ENCODE data around the gene DNAJC27. TPM values are rescaled to one million over a fixed set of nuclear protein-coding genes. Genes with fewer than 3 reads are reported as not detected.

The DNAJC27 gene
- total and polyA plus RNA-seq, 2 experiments from 2014 or later, result 1.3 to 2.9 TPM

- no peak for DNase-seq
- no peaks in the 10 kb centered on the region for H3K27me3 ChIP-seq (replicated peaks; ENCODE audit: insufficient read depth)
- H2AFZ ChIP-seq, result no peak overlapping the region
- no peaks in the 10 kb centered on the region for H3K9me2 ChIP-seq (ENCODE audit: insufficient read depth)
- H3K4me1 ChIP-seq (ENCODE audit: insufficient read depth), result no peaks in the 10 kb centered on the region
- no peak overlapping the region for H3K4me2 ChIP-seq (ENCODE audit: unreplicated experiment)
- TF ChIP-seq EZH2phosphoT487 (IDR thresholded peaks at IDR 0.05; ENCODE audit: insufficient read depth, low read depth), result no peak
- TF ChIP-seq EZH2 (IDR thresholded peaks at IDR 0.05; ENCODE audit: insufficient read depth, poor library complexity, severe bottlenecking), result no peak
- H4K20me1 ChIP-seq (ENCODE audit: insufficient read depth), result no peaks in the 10 kb centered on the region
- no peak overlapping the region for H3K27ac ChIP-seq
- H3F3A ChIP-seq (ENCODE audit: insufficient read depth), result no peaks in the 10 kb centered on the region
- H3K9me3 ChIP-seq (ENCODE audit: low read depth), result no peaks in the 10 kb centered on the region
- H3K79me2 ChIP-seq (ENCODE audit: insufficient read depth), result peaks cover 9% of the 10 kb centered on the region; the same call in 1 of the 2 replicates
- no peaks in the 10 kb centered on the region for H3K36me3 ChIP-seq (ENCODE audit: low read depth)
- H3K9ac ChIP-seq, result no peak overlapping the region
- in situ Hi-C loops (cut with MboI), result no loop called here
- WGBS, 2 experiments (ENCODE audit: low coverage in 1 of 2, low lambda C conversion rate in 2 of 2, missing lambda C conversion rate in 2 of 2), result 94 to 99% methylated on average over 3 of the region's 3 CpGs
- H3K4me3 ChIP-seq, result no peak overlapping the region
Measured at GRCh38 chr2:24910245-24910644, 61.5 kb downstream of the DNAJC27 start.

- Histone ChIP-seq H3K27me3 (replicated peaks; ENCODE audit: insufficient read depth) (no peaks in the 10 kb centered on the region), H4K20me1 (ENCODE audit: insufficient read depth) (no peaks in the 10 kb centered on the region), H3F3A (ENCODE audit: insufficient read depth) (no peaks in the 10 kb centered on the region), H3K9me3 (ENCODE audit: low read depth) (no peaks in the 10 kb centered on the region), H2AFZ (no peak overlapping the region), H3K9me2 (ENCODE audit: insufficient read depth) (no peaks in the 10 kb centered on the region), H3K79me2 (ENCODE audit: insufficient read depth) (0 out of 2 replicates have a peak, but pooled peaks cover 3% of the 10 kb centered on the region), H3K4me2 (ENCODE audit: unreplicated experiment) (no peak overlapping the region), H3K4me1 (ENCODE audit: insufficient read depth) (no peaks in the 10 kb centered on the region), H3K4me3 (no peak overlapping the region), H3K27ac (no peak overlapping the region), H3K9ac (no peak overlapping the region), H3K36me3 (ENCODE audit: low read depth) (no peaks in the 10 kb centered on the region)
- in situ Hi-C loops (cut with MboI), result no loop called here
- TF ChIP-seq EZH2phosphoT487 (IDR thresholded peaks at IDR 0.05; ENCODE audit: insufficient read depth, low read depth), result no peak
- TF ChIP-seq EZH2 (IDR thresholded peaks at IDR 0.05; ENCODE audit: insufficient read depth, poor library complexity, severe bottlenecking), result no peak
- 59 to 68% methylated on average over 5 of the region's 5 CpGs for WGBS, 2 experiments (ENCODE audit: low coverage in 1 of 2, low lambda C conversion rate in 2 of 2, missing lambda C conversion rate in 2 of 2)
- DNase-seq, result peak; percentile 48
Measured at GRCh38 chr2:24909555-24910177, 62.1 kb downstream of the DNAJC27 start.

- H3K4me2 ChIP-seq (ENCODE audit: unreplicated experiment), result no peak overlapping the region
- in situ Hi-C loops (cut with MboI), result no loop called here
- no peaks in the 10 kb centered on the region for H3K9me3 ChIP-seq (ENCODE audit: low read depth)
- TF ChIP-seq EZH2 (IDR thresholded peaks at IDR 0.05; ENCODE audit: insufficient read depth, poor library complexity, severe bottlenecking) (no peak), EZH2phosphoT487 (IDR thresholded peaks at IDR 0.05; ENCODE audit: insufficient read depth, low read depth) (no peak)
- H3K9me2 ChIP-seq (ENCODE audit: insufficient read depth), result no peaks in the 10 kb centered on the region
- no peaks in the 10 kb centered on the region for H3K27me3 ChIP-seq (replicated peaks; ENCODE audit: insufficient read depth)
- H4K20me1 ChIP-seq (ENCODE audit: insufficient read depth), result no peaks in the 10 kb centered on the region
- no peaks in the 10 kb centered on the region for H3F3A ChIP-seq (ENCODE audit: insufficient read depth)
- H3K4me1 ChIP-seq (ENCODE audit: insufficient read depth), result no peaks in the 10 kb centered on the region
- WGBS, 2 experiments (ENCODE audit: low coverage in 1 of 2, low lambda C conversion rate in 2 of 2, missing lambda C conversion rate in 2 of 2), result 79 to 80% methylated on average over 8 of the region's 8 CpGs
- no peak for DNase-seq
- H3K36me3 ChIP-seq (ENCODE audit: low read depth), result no peaks in the 10 kb centered on the region
- H3K27ac ChIP-seq, result no peak overlapping the region
- H3K9ac ChIP-seq, result no peak overlapping the region
- H3K79me2 ChIP-seq (ENCODE audit: insufficient read depth), result no peaks in the 10 kb centered on the region
- no peak overlapping the region for H2AFZ ChIP-seq
- H3K4me3 ChIP-seq, result no peak overlapping the region
Measured at GRCh38 chr2:24908461-24908901, 63.3 kb downstream of the DNAJC27 start.

- no peak overlapping the region for H2AFZ ChIP-seq
- no peaks in the 10 kb centered on the region for H3K9me3 ChIP-seq (ENCODE audit: low read depth)
- no peak overlapping the region for H3K27ac ChIP-seq
- H3K79me2 ChIP-seq (ENCODE audit: insufficient read depth), result no peaks in the 10 kb centered on the region
- H3K4me1 ChIP-seq (ENCODE audit: insufficient read depth), result no peaks in the 10 kb centered on the region
- H3K9ac ChIP-seq, result no peak overlapping the region
- WGBS, 2 experiments (ENCODE audit: low coverage in 1 of 2, low lambda C conversion rate in 2 of 2, missing lambda C conversion rate in 2 of 2), result 73% methylated on average over 5 of the region's 5 CpGs
- in situ Hi-C loops (cut with MboI), result no loop called here
- H3K36me3 ChIP-seq (ENCODE audit: low read depth), result no peaks in the 10 kb centered on the region
- H3K27me3 ChIP-seq (replicated peaks; ENCODE audit: insufficient read depth), result no peaks in the 10 kb centered on the region
- H3K4me3 ChIP-seq, result no peak overlapping the region
- no peak overlapping the region for H3K4me2 ChIP-seq (ENCODE audit: unreplicated experiment)
- H4K20me1 ChIP-seq (ENCODE audit: insufficient read depth), result no peaks in the 10 kb centered on the region
- H3K9me2 ChIP-seq (ENCODE audit: insufficient read depth), result no peaks in the 10 kb centered on the region
- DNase-seq, result peak; percentile 20
- H3F3A ChIP-seq (ENCODE audit: insufficient read depth), result no peaks in the 10 kb centered on the region
- no peak for TF ChIP-seq EZH2 (IDR thresholded peaks at IDR 0.05; ENCODE audit: insufficient read depth, poor library complexity, severe bottlenecking)
Measured at GRCh38 chr2:24907116-24907515, 64.6 kb downstream of the DNAJC27 start.
